H9 (cell line): Measurements from ENCODE around the gene ATF1. TPM values are rescaled to one million over a fixed set of nuclear protein-coding genes. Genes with fewer than 3 reads are reported as not detected.

ENCODE experiments used
- DNase-seq: peaks from one replicate; pipeline ENCODE4 v3.0.0-alpha.2; 2017
- H2AFZ ChIP-seq: one replicate; pipeline ENCODE4 v1.6.1; 2013; ENCODE audit warnings: mild to moderate bottlenecking, low read length, control low read depth, moderate library complexity
- H2AK5ac ChIP-seq: 2 replicates; pipeline ENCODE4 v1.6.1; 2013; ENCODE audit warnings: low read length, control low read depth, mixed read lengths; ENCODE audit not compliant: insufficient read length
- H2BK120ac ChIP-seq: one replicate; pipeline ENCODE4 v1.6.1; 2013; ENCODE audit warnings: low read depth, mild to moderate bottlenecking, low read length, control low read depth, inconsistent platforms; ENCODE audit not compliant: poor library complexity, severe bottlenecking
- H2BK12ac ChIP-seq: 2 replicates; pipeline ENCODE4 v1.6.1; 2013; ENCODE audit warnings: low read length, control low read depth, mixed read lengths, low read depth; ENCODE audit not compliant: insufficient read length
- H2BK15ac ChIP-seq: 2 replicates; pipeline ENCODE4 v1.6.1; 2013; ENCODE audit warnings: low read depth, low read length, control low read depth
- H2BK20ac ChIP-seq: one replicate; pipeline ENCODE4 v1.6.1; 2013; ENCODE audit warnings: low read depth, mild to moderate bottlenecking, low read length, control low read depth, inconsistent platforms; ENCODE audit not compliant: poor library complexity, severe bottlenecking
- H2BK5ac ChIP-seq: 2 replicates; pipeline ENCODE4 v1.6.1; 2013; ENCODE audit warnings: low read length, control low read depth, mixed read lengths; ENCODE audit not compliant: insufficient read length
- H3K14ac ChIP-seq: 2 replicates; pipeline ENCODE4 v1.6.1; 2013; ENCODE audit warnings: low read length, control low read depth; ENCODE audit not compliant: insufficient read depth
- H3K18ac ChIP-seq: 2 replicates; pipeline ENCODE4 v1.6.1; 2013; ENCODE audit warnings: low read depth, mild to moderate bottlenecking, mixed read lengths, low read length, control low read depth; ENCODE audit not compliant: insufficient read length
- H3K23ac ChIP-seq: 2 replicates; pipeline ENCODE4 v1.6.1; 2013; ENCODE audit warnings: low read length, control low read depth, mixed read lengths, low read depth; ENCODE audit not compliant: insufficient read length
- H3K23me2 ChIP-seq: 2 replicates; pipeline ENCODE4 v1.6.1; 2013; ENCODE audit warnings: low read depth, mild to moderate bottlenecking, mixed read lengths, low read length, control low read depth; ENCODE audit not compliant: insufficient read length, poor library complexity, severe bottlenecking
- H3K27ac ChIP-seq: 2 replicates; pipeline ENCODE4 v1.5.1; 2013; ENCODE audit warnings: low read length, control low read depth, mixed read lengths, low read depth; ENCODE audit not compliant: insufficient read length
- H3K27me3 ChIP-seq: 2 replicates; pipeline ENCODE4 v1.6.1; 2013; ENCODE audit warnings: low read length, control low read depth, inconsistent platforms; ENCODE audit not compliant: insufficient read depth
- H3K4ac ChIP-seq: 2 replicates; pipeline ENCODE4 v1.6.1; 2013; ENCODE audit warnings: low read depth, mild to moderate bottlenecking, control low read depth, inconsistent platforms, low read length, moderate library complexity
- H3K4me1 ChIP-seq: 2 replicates; pipeline ENCODE4 v1.6.1; 2013; ENCODE audit warnings: low read length, control low read depth, inconsistent platforms; ENCODE audit not compliant: insufficient read depth
- H3K4me2 ChIP-seq: 2 replicates; pipeline ENCODE4 v1.6.1; 2013; ENCODE audit warnings: low read length, control low read depth, mixed read lengths; ENCODE audit not compliant: insufficient read length, insufficient read depth
- H3K56ac ChIP-seq: 2 replicates; pipeline ENCODE4 v1.6.1; 2013; ENCODE audit warnings: low read depth, mild to moderate bottlenecking, mixed read lengths, low read length, control low read depth; ENCODE audit not compliant: insufficient read length
- H3K79me1 ChIP-seq: 2 replicates; pipeline ENCODE4 v1.6.1; 2013; ENCODE audit warnings: low read depth, mild to moderate bottlenecking, moderate library complexity, low read length, control low read depth, inconsistent platforms; ENCODE audit not compliant: insufficient read depth, poor library complexity, severe bottlenecking
- H3K79me2 ChIP-seq: 2 replicates; pipeline ENCODE4 v1.6.1; 2013; ENCODE audit warnings: low read length, control low read depth, inconsistent platforms; ENCODE audit not compliant: insufficient read depth
- H3K9ac ChIP-seq: 2 replicates; pipeline ENCODE4 v1.6.1; 2013; ENCODE audit warnings: low read length, control low read depth, mixed read lengths; ENCODE audit not compliant: insufficient read length; ENCODE audit errors: extremely low read depth
- H3K9me3 ChIP-seq: one replicate; pipeline ENCODE4 v1.6.1; 2013; ENCODE audit warnings: low read depth, low read length, inconsistent platforms; ENCODE audit not compliant: control insufficient read depth
- H3T11ph ChIP-seq: one replicate; pipeline ENCODE4 v1.6.1; 2013; ENCODE audit warnings: mild to moderate bottlenecking, low read length, control low read depth, inconsistent platforms
- H4K20me1 ChIP-seq: one replicate; pipeline ENCODE4 v1.6.1; 2013; ENCODE audit not compliant: control insufficient read depth, insufficient read length, insufficient read depth
- H4K5ac ChIP-seq: 2 replicates; pipeline ENCODE4 v1.6.1; 2013; ENCODE audit warnings: low read depth, mild to moderate bottlenecking, mixed read lengths, low read length, control low read depth; ENCODE audit not compliant: insufficient read length
- H4K8ac ChIP-seq: replicated peaks from 2 replicates; pipeline ENCODE4 v1.6.1; 2013; ENCODE audit warnings: low read length, control low read depth, mixed read lengths, low read depth; ENCODE audit not compliant: insufficient read length
- H4K91ac ChIP-seq: 2 replicates; pipeline ENCODE4 v1.6.1; 2013; ENCODE audit warnings: low read depth, mild to moderate bottlenecking, moderate library complexity, mixed read lengths, low read length, control low read depth; ENCODE audit not compliant: insufficient read length
- H3K27ac Mint-ChIP-seq, 3 experiments: 2 replicates in 2 of 3; 3 replicates in 1 of 3; pipeline ENCODE4 v1.8.0; 2020 to 2021; ENCODE audit warnings: mixed read lengths in 3 of 3, mild to moderate bottlenecking in 1 of 3, moderate library complexity in 1 of 3
- H3K27me3 Mint-ChIP-seq: 2 replicates; pipeline ENCODE4 v1.8.0; 2021; ENCODE audit warnings: low read depth, mild to moderate bottlenecking, moderate library complexity, mixed read lengths
- H3K36me3 Mint-ChIP-seq, 3 experiments: 2 replicates in 2 of 3; 3 replicates in 1 of 3; pipeline ENCODE4 v1.8.0; 2020 to 2021; ENCODE audit warnings: low read depth in 3 of 3, mixed read lengths in 3 of 3; ENCODE audit not compliant: insufficient read depth in 1 of 3
- H3K4me1 Mint-ChIP-seq, 2 experiments: 2 replicates each; pipeline ENCODE4 v1.8.0; 2020; ENCODE audit warnings: mixed read lengths in 2 of 2
- H3K4me3 Mint-ChIP-seq, 2 experiments: 2 replicates in 1 of 2; 3 replicates in 1 of 2; pipeline ENCODE4 v1.8.0; 2020 to 2021; ENCODE audit warnings: mild to moderate bottlenecking in 2 of 2, mixed read lengths in 2 of 2, moderate library complexity in 1 of 2
- H3K9me3 Mint-ChIP-seq, 2 experiments: 2 replicates in 1 of 2; 3 replicates in 1 of 2; pipeline ENCODE4 v1.8.0; 2020; ENCODE audit warnings: mild to moderate bottlenecking in 2 of 2, mixed read lengths in 2 of 2, moderate library complexity in 1 of 2
- WGBS: extraction: QIAGEN DNeasy Blood & Tissue Kit; methylation state at CpG from one replicate; pipeline ENCODE4 v1.1.7; 2013; ENCODE audit warnings: missing lambda C conversion rate, low lambda C conversion rate, mixed read lengths; ENCODE audit not compliant: insufficient read length; ENCODE audit errors: extremely low coverage; 5-methylcytosine and 5-hydroxymethylcytosine counted together
- total RNA-seq: library from RNA; stranded (reverse); gene quantifications from 2 replicates; pipeline ENCODE4 v1.2.1, GENCODE V29; 2021
- TF ChIP-seq, protein P1 (sequence below): fragments of 200-600 bp; sonication (generic); conservative IDR thresholded peaks from 3 replicates; pipeline ENCODE4 v1.8.0; 2021; ENCODE audit warnings: antibody characterized with exemption, mild to moderate bottlenecking

Gene ATF1
- total RNA-seq, 1 experiment from 2014 or later: 47.8 TPM

- Histone ChIP-seq H3K4me2 (no peak overlapping the region), H2AK5ac (no peak overlapping the region), H3K9me3 (no peaks in the 10 kb centered on the region), H2BK5ac (no peak overlapping the region), H3K79me2 (no peaks in the 10 kb centered on the region; the same call in 1 of the 2 replicates), H3K4ac (no peak overlapping the region), H2BK20ac (no peak overlapping the region), H3K18ac (no peak overlapping the region), H2AFZ (no peak overlapping the region), H3K27me3 (no peaks in the 10 kb centered on the region), H3K79me1 (no peaks in the 10 kb centered on the region), H3K9ac (no peak overlapping the region), H3K23me2 (no peaks in the 10 kb centered on the region), H2BK120ac (no peak overlapping the region), H3T11ph (no peak overlapping the region), H3K4me1 (no peaks in the 10 kb centered on the region), H3K14ac (no peak overlapping the region), H2BK12ac (no peak overlapping the region), H3K23ac (no peak overlapping the region), H4K91ac (no peak overlapping the region), H4K20me1 (no peaks in the 10 kb centered on the region), H4K8ac (no peak overlapping the region), H2BK15ac (no peak overlapping the region), H3K27ac (no peak overlapping the region), H4K5ac (no peak overlapping the region), H3K56ac (no peak overlapping the region)
- DNase-seq: no peak
- H3K4me3 Mint-ChIP-seq: no peak overlapping the region
- no peak overlapping the region for H3K27ac Mint-ChIP-seq
- TF ChIP-seq, protein P1, sequence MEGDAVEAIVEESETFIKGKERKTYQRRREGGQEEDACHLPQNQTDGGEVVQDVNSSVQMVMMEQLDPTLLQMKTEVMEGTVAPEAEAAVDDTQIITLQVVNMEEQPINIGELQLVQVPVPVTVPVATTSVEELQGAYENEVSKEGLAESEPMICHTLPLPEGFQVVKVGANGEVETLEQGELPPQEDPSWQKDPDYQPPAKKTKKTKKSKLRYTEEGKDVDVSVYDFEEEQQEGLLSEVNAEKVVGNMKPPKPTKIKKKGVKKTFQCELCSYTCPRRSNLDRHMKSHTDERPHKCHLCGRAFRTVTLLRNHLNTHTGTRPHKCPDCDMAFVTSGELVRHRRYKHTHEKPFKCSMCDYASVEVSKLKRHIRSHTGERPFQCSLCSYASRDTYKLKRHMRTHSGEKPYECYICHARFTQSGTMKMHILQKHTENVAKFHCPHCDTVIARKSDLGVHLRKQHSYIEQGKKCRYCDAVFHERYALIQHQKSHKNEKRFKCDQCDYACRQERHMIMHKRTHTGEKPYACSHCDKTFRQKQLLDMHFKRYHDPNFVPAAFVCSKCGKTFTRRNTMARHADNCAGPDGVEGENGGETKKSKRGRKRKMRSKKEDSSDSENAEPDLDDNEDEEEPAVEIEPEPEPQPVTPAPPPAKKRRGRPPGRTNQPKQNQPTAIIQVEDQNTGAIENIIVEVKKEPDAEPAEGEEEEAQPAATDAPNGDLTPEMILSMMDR: no peak
- H3K27me3 Mint-ChIP-seq: no peaks in the 10 kb centered on the region
- H3K4me1 Mint-ChIP-seq: no peaks in the 10 kb centered on the region
- H3K36me3 Mint-ChIP-seq: peaks cover 26 to 33% (median 28%) of the 10 kb centered on the region in 3 experiments
- WGBS: no CpG with 5 or more reads among the region's 2 CpGs
- peaks cover 8 to 13% of the 10 kb centered on the region in 2 experiments; a peak in 4 of 5 replicates for H3K9me3 Mint-ChIP-seq
Observed at GRCh38 chr12:50787618-50788017, 23.7 kb downstream of the ATF1 start.
